ENCODE data around the gene RCAN1. TPM values are rescaled to one million over a fixed set of nuclear protein-coding genes. Genes with fewer than 3 reads are reported as not detected.

RCAN1 gene
- total and polyA plus RNA-seq, 9 of the 15 experiments (the other 6 are each of a cell fraction or from before 2014, with no cell fraction given), result 4.4 to 16.5 (median 12.3) TPM

DNA sequence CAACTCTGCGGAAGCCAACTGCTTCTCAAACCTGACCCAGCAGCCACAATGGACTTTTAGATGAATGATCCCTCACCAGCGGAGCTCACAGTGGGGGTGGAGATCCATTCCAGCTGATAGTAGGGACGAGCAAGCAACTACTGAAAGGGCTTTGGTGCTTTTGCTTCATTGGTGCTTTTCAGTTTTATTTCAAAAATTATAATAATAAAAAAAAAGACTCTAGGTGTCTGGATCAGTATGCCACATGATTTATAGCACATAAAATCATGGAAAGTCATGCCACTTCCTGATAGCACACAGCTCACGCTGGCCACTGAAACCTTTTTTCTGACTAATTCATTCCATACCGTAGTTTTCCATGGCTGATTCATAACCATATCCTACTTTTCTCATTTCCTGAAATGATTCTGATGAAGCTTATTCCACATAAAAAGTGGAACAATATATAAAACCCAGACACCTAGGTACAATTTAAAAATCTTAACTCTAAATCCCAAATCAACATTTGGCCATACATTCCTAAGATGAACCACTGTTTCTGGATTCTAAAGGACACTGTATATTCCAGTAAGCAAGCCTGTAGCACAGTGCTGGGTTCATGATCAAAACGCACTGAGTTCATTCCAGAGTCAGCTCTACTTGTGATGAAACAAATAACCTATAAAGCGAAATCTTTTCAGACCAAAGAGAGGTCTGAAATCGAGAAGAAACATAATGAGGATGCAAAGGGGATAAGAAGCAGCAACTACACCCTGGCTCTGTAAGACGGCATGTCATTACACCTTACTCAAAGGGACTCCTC lies 61.6 kb downstream of the RCAN1 start:
- ChIA-PET CTCF (ENCODE audit: low intra/inter-chr PET ratio) (no interaction called here), POLR2A (interaction anchor here (0.9 to 1.4 kb wide), 3 partner anchors 10 to 39 kb away, joined by 3 to 5 read pairs (median 4); no protein-coding TSS in a partner anchor)
- Histone ChIP-seq H3K4me3 (no peak overlapping the region), H3K27me3 (ENCODE audit: control insufficient read depth in 2 of 2, insufficient read depth in 2 of 2, low read length in 2 of 2) (no peaks in the 10 kb centered on the region; a peak in 1 of 5 replicates), H3K9me1 (ENCODE audit: control insufficient read depth, insufficient read depth, low read length) (no peaks in the 10 kb centered on the region), H3K4me2 (ENCODE audit: insufficient read depth, low read length) (no peak overlapping the region), H3K9ac (ENCODE audit: insufficient read depth in 1 of 2, low read depth in 2 of 2, low read length in 2 of 2) (no peak overlapping the region), H3K79me2 (ENCODE audit: control insufficient read depth, insufficient read depth, low read length) (no peaks in the 10 kb centered on the region), H3K36me3 (ENCODE audit: control insufficient read depth, insufficient read depth, low read length) (no peaks in the 10 kb centered on the region), H3K27ac (ENCODE audit: extremely low read depth, low read depth, low read length) (no peak overlapping the region), H3K9me3 (replicated peaks; ENCODE audit: control insufficient read depth, insufficient read depth, low read depth, low read length) (no peaks in the 10 kb centered on the region; the same call in 1 of the 2 replicates), H2AFZ (ENCODE audit: low read depth, low read length) (no peak overlapping the region), H3K4me1 (replicated peaks in 1 of 2; ENCODE audit: control insufficient read depth in 2 of 2, insufficient read depth in 2 of 2, low read length in 2 of 2) (no peaks in the 10 kb centered on the region; a peak in 1 of 5 replicates), H4K20me1 (replicated peaks; ENCODE audit: control insufficient read depth, insufficient read depth, low read length) (no peaks in the 10 kb centered on the region)
- DNase-seq (ENCODE audit: extremely low read depth in 1 of 4, low spot score in 3 of 4) (no peak), ATAC-seq (no peak), FAIRE-seq (no peak)
- intact Hi-C loops (cut with micrococcal nuclease) (no loop called here), in situ Hi-C loops (cut with MboI) (no loop called here)
- TF ChIP-seq EHMT2 (IDR thresholded peaks at IDR 0.05) (no peak), DIDO1 (tag; IDR thresholded peaks at IDR 0.05; ENCODE audit: low read depth) (no peak), JUN (IDR thresholded peaks at IDR 0.05; ENCODE audit: borderline replicate concordance, low read depth, low read length) (no peak), JUN (CRISPR knock-in tag; IDR thresholded peaks at IDR 0.05; ENCODE audit: borderline replicate concordance) (no peak), FOSL1 (tag; conservative IDR thresholded peaks at IDR 0.05) (0 out of 2 replicates have a peak, but pooled peaks have one; percentile 47), NR2C2 (CRISPR knock-in tag; IDR thresholded peaks at IDR 0.05) (no peak), NR2C2 (tag; IDR thresholded peaks at IDR 0.05) (peak; percentile 18; the same call in 1 of the 2 replicates), SMAD1 (IDR thresholded peaks at IDR 0.05; ENCODE audit: low read depth, low read length, partially characterized antibody) (no peak)
- TF ChIP-seq, protein P1, sequence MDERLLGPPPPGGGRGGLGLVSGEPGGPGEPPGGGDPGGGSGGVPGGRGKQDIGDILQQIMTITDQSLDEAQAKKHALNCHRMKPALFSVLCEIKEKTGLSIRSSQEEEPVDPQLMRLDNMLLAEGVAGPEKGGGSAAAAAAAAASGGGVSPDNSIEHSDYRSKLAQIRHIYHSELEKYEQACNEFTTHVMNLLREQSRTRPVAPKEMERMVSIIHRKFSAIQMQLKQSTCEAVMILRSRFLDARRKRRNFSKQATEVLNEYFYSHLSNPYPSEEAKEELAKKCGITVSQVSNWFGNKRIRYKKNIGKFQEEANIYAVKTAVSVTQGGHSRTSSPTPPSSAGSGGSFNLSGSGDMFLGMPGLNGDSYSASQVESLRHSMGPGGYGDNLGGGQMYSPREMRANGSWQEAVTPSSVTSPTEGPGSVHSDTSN (CRISPR knock-in tag; IDR thresholded peaks at IDR 0.05; ENCODE audit: low read depth), result no peak
- TF ChIP-seq, protein P1 (tag; conservative IDR thresholded peaks at IDR 0.05; ENCODE audit: low read depth), result peak; percentile 44; the same call in 1 of the 2 replicates
- 15% methylated on average over 9 of the region's 9 CpGs for WGBS (ENCODE audit: insufficient coverage, low coverage, missing lambda C conversion rate)
- no TSS peak for BruUV-seq (replicated peaks)
